Measurements from ENCODE around the gene ME1.

DNA sequence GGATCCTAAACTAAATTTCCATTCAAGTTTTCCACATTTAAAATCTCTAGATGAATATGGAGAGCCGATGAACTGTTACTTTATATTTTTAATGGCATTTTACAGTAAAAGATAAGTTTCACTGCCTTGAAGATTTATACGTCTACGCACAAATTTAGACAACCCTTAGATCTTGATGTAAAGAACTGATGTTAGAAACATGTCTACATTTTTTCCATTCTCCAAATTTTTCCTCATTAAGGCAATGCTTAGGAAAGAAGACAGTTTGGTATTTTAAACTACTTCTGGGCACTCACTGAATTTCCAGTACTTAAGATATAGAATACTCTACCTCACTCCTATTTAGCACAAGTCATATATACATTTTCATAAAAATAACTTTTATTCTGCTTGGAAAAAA lies 45.4 kb downstream of the ME1 start:
- TF ChIP-seq, protein P1, sequence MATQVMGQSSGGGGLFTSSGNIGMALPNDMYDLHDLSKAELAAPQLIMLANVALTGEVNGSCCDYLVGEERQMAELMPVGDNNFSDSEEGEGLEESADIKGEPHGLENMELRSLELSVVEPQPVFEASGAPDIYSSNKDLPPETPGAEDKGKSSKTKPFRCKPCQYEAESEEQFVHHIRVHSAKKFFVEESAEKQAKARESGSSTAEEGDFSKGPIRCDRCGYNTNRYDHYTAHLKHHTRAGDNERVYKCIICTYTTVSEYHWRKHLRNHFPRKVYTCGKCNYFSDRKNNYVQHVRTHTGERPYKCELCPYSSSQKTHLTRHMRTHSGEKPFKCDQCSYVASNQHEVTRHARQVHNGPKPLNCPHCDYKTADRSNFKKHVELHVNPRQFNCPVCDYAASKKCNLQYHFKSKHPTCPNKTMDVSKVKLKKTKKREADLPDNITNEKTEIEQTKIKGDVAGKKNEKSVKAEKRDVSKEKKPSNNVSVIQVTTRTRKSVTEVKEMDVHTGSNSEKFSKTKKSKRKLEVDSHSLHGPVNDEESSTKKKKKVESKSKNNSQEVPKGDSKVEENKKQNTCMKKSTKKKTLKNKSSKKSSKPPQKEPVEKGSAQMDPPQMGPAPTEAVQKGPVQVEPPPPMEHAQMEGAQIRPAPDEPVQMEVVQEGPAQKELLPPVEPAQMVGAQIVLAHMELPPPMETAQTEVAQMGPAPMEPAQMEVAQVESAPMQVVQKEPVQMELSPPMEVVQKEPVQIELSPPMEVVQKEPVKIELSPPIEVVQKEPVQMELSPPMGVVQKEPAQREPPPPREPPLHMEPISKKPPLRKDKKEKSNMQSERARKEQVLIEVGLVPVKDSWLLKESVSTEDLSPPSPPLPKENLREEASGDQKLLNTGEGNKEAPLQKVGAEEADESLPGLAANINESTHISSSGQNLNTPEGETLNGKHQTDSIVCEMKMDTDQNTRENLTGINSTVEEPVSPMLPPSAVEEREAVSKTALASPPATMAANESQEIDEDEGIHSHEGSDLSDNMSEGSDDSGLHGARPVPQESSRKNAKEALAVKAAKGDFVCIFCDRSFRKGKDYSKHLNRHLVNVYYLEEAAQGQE (IDR thresholded peaks at IDR 0.05; ENCODE audit: insufficient read depth in 1 of 2, low read depth in 2 of 2, low read length in 2 of 2): no peak
- TF ChIP-seq POLR2AphosphoS5 (IDR thresholded peaks at IDR 0.05; ENCODE audit: low read depth, low read length): no peak
